NCI-H1436 treated with DMSO at 0.1 percent for 48 hours (cell line): Measurements from ENCODE around the gene MMP28.

ENCODE experiments used
- DNase-seq: peaks from one replicate; lab custom pipeline; 2025; lab: John Stamatoyannopoulos, UW

MMP28 gene

DNA sequence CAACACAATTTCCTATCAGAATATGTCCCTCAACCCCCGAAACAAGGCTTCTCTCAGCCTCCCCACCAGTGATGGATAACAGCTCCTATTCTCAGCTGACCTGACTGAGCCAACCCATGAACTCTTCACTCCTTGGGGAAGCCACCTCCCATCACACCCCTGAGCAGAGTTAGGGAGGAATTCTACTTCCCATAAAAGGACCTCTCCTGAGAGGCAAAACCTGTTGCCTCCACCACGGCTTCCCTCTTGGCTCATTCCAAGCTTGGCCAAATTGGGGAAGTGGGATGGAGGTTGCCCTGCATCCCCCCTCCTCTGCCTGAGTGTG is 69.7 kb downstream of the MMP28 start:
- DNase-seq: no peak

DNA sequence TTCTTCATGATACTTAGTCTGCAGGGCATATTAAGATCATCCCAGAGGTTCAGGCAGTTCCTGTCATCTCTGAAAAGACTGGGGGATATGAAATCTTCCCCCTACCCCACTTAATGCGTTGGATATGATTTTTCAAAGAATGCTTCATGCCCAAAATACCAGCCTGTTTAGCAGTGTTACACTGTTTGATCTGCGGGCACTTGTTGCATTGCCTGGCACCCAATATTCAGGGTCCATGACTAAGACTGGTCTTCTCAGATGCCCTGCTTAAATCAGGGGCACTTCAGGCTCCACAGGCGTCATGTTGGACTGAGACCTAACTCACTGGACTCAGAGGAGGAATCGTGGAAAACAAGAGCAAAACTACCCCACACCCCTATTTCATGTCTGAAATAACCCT is 70.4 kb downstream of the MMP28 start:
- no peak for DNase-seq

DNA sequence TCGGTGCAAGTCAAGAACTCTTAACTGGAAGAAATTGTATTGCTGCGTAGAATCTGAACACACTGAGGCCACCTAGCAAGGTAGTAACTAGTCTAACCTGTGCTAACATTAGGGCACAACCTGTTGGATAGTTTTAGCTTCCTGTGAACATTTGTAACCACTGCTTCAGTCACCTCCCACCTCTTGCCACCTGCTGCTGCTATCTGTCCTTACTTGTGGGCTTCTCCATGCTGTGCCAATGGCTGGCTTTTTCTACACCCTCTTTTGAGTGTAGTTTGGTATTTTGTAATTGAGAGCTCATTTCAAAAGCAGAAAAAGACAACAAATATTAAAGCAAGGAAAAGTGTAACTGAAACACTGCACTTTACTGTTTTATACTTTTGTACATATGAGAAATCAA is 71.7 kb downstream of the MMP28 start:
- no peak for DNase-seq

DNA sequence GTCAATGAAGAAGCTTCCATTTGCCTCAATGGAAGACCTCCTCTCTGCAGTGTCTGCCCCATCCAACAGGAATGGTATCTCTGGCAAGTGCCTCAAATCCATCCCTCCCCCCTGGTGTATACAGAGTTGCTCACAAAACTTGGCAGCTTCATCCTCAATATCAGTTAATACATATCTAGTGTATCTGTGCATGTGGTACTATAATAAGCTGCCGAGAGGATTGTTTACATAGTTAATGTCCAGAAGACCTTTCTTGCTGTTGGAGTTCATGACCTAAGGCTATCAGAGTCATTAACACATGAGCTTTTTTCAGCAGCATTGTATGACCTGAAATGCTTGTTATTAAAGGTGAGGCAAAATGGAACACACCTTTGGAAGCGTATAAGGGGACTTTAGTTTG is 78.0 kb downstream of the MMP28 start:
- DNase-seq: no peak

DNA sequence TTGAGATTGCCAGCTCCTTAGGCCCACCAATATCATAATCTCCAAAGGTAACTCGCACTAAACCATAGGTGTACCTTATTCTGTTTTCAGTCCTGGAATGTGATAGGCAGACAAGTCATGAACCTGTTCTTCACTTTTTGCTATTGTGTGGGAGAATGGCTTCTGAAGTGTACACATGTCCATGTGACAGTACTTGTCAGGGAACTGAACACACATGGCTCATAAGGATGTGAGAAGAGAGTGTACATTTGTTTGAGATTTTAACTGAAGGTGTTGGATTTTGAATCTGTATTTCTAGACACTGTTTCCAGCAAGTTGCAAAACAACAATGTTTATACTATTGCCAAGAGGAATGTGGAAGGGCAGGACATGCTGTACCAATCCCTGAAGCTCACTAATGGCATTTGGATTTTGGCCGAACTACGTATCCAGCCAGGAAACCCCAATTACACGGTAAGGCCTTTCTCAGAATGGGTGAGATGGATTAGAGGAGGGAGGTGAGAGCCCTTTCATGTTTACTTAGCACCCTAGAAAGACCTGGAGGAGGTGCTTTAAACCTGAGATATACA is 78.5 kb downstream of the MMP28 start:
- DNase-seq: no peak

DNA sequence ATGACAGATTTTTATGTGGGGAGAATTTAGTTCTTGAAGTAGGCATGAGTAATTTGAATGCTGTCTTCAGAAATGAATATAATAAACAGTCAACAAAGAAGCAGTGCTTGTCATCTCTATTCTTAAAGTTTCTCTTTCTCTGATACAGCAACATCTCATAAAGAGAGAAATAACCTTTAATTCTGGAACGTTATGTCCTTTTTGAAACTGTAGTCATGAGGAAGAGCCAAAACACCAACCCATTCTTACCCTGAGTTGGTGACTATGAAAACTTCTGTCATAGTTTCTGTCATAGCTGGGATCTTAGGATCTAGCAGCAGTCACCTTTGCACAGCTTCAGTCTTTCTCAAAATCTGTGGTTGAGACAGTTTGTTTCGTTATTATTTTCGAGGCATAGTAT is 79.3 kb downstream of the MMP28 start:
- DNase-seq: no peak
